NCI-H128 (cell line): Measurements from ENCODE around the gene ATG5.

Experiments used
- DNase-seq: peaks from one replicate; lab custom pipeline; 2025; ENCODE audit not compliant: unreplicated experiment; lab: John Stamatoyannopoulos, UW

The ATG5 gene

GRCh38 chr6:106184629-106185028 is 140.9 kb downstream of the ATG5 start:
- no peak for DNase-seq

- DNase-seq, result no peak
Measured at GRCh38 chr6:106183430-106183829, 142.1 kb downstream of the ATG5 start.

GRCh38 chr6:106182455-106182854 is 143.1 kb downstream of the ATG5 start:
- no peak for DNase-seq

- no peak for DNase-seq
Measured at GRCh38 chr6:106181664-106182418, 143.7 kb downstream of the ATG5 start.

- no peak for DNase-seq
Measured at GRCh38 chr6:106180208-106180607, 145.4 kb downstream of the ATG5 start.

GRCh38 chr6:106178900-106179299 is 146.7 kb downstream of the ATG5 start:
- no peak for DNase-seq

GRCh38 chr6:106177786-106178185 is 147.8 kb downstream of the ATG5 start:
- DNase-seq, result no peak

- no peak for DNase-seq
Measured at GRCh38 chr6:106173124-106173879, 152.3 kb downstream of the ATG5 start.

GRCh38 chr6:106170030-106170791 is 155.3 kb downstream of the ATG5 start:
- no peak for DNase-seq

- no peak for DNase-seq
Measured at GRCh38 chr6:106169517-106169916, 156.0 kb downstream of the ATG5 start.

GRCh38 chr6:106168097-106168888 is 157.3 kb downstream of the ATG5 start:
- DNase-seq, result no peak

GRCh38 chr6:106167096-106167814 is 158.3 kb downstream of the ATG5 start:
- no peak for DNase-seq

GRCh38 chr6:106165885-106166485 is 159.6 kb downstream of the ATG5 start:
- DNase-seq, result no peak

- DNase-seq, result no peak
Measured at GRCh38 chr6:106163966-106164877, 161.3 kb downstream of the ATG5 start.

- no peak for DNase-seq
Measured at GRCh38 chr6:106163446-106163965, 162.1 kb downstream of the ATG5 start.

- no peak for DNase-seq
Measured at GRCh38 chr6:106162921-106163320, 162.6 kb downstream of the ATG5 start.

- DNase-seq, result no peak
Measured at GRCh38 chr6:106161893-106162292, 163.7 kb downstream of the ATG5 start.

- no peak for DNase-seq
Measured at GRCh38 chr6:106161311-106161874, 164.2 kb downstream of the ATG5 start.
